HG03066 (cell line): ENCODE measurements around the gene NID2.

Experiments
- ATAC-seq: cut with Tn5 transposase; IDR thresholded peaks from one replicate; pipeline ENCODE4 v1.9.1; 2021; ENCODE audit warnings: low read depth; ENCODE audit not compliant: unreplicated experiment

The NID2 gene

GRCh38 chr14:52059649-52060048 is 9.2 kb downstream of the NID2 start:
- ATAC-seq: no peak

DNA sequence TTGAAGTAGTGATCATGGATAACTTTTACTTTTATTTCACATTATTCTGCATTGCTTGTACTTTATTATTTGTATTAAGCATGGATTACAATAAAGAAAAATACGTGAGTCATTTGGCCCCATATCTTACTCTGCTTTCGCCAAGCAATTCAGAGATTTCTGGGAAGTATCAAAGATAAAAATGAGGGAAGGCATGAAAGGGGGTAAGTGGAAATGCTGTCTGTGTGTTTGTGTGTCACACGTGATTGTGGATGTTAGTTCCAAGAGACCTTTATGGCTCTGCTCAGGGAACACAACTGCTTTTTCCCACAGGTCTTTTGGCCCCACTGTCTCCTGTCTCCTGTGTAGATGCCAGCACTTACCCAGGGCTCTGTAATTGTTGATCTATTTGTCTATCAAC is 10.5 kb downstream of the NID2 start:
- ATAC-seq: no peak

DNA sequence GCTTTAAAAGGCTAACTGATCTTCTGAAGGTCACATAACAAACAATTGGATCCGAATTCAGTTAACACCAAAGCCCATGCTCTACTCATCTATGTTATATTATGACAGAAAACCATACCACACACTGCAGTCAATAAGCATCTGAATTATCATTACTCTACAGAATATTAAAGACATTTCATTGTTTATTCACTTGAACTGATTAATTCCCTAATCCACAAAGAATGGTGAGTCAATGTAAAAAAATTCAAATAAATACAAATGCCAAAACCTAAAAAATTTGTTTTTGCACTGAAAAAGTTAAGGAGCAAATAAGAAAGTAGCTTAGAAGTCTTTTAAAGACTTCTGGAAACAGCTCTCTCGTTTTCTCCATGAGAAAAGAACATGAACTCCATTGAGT is 13.7 kb downstream of the NID2 start:
- no peak for ATAC-seq

DNA sequence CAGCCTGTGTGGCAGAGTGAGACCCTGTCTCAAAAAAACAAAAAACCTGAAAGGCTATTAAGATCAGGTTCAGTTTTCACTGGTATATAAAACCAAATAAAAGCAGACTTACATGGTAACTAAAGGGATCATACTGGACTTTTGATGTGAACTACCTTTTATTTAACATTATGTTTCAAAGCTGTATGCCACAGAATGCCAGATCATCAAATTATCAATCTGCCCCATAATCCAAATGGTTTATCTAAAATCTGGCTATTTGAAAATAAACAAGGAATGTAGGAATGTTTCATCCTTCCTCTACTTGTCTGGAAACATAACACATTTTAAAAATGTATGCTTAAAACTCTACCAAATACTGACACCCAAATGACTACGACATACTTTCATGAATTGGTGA is 14.2 kb downstream of the NID2 start:
- no peak for ATAC-seq

DNA sequence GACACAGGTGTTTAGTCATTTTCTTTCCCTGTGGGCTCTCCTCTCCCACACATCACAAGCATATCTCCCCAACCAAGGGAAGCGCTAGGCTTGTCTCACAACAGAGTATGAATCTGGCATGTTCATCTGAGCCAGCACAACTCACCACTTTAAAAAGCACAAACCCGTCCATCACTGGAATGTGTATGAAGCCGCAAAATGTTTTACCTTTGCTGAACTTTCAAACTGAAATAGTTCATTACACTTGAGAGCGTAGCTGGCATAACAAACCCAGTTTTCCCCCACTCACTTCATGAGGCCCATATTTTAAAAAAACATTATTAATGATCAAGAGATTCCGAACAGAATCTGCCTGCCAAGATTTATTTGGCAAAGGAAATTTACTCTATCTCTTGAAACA is 15.8 kb downstream of the NID2 start:
- ATAC-seq: no peak

DNA sequence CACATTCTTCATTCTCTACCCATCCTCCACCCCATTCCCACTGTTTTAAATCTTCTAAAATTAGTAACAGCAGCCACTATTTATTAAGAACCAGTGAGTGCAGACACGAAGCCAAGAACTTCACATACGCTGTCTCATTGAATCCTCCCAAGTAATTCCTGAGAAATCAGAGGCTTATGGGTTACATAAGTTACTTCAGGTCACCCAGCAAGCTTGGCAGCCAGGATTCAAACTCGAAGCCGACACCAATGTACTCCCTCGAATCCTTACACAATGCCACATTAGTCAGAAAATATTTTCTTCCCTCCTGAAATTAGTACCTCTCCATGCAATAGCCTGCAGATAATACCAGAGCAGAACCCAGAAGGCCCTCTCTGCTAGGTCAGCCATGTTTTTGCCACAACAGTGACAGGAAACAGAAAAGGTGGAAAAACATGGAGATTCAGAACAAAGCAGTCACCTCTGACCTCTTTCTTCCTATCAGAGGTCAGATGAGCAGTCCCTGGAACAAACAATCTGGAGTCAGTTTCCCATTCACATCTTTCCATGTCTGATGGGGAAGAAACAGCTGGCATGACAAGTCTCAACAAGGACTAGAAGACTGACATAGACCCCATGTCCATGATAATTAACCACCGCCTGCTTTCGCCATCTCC is 16.4 kb downstream of the NID2 start:
- ATAC-seq: no peak

DNA sequence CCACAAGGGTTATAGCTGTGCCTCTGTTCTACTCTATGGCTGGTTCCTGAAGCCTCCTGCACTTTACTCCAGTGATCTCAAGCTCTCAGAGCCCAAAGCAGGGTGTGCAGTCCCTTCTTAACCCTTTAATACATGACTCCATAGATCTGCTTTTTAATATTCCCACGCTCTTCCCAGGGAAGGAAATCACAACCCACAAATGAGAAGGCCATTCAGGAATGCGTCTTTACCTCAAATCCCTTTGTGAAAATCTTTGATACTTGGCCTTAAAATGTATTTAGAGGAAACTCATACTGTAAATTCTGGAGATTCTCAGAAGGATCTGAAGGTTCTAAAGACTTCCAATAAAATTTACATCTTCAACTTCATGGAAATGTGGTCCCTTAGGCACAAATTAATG is 17.0 kb downstream of the NID2 start:
- no peak for ATAC-seq

DNA sequence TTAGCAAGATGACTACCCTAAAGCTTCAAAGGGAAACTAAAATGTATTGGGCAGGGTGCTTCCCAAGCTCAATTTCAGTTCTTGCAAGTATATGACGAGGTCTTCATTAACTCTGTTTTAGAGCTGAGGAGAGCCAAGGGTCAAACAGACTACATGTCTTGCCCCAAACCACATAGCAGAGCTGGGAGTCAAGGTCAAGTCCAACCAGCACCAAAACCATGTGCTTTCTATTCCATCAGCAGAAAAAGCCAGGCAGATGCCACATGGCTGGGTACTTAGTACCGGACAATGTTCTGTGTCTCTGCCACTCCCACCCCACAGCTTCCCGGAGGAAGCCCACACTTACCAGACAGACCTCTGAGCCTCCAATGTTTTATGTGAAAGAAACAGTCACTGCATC is 17.6 kb downstream of the NID2 start:
- no peak for ATAC-seq

DNA sequence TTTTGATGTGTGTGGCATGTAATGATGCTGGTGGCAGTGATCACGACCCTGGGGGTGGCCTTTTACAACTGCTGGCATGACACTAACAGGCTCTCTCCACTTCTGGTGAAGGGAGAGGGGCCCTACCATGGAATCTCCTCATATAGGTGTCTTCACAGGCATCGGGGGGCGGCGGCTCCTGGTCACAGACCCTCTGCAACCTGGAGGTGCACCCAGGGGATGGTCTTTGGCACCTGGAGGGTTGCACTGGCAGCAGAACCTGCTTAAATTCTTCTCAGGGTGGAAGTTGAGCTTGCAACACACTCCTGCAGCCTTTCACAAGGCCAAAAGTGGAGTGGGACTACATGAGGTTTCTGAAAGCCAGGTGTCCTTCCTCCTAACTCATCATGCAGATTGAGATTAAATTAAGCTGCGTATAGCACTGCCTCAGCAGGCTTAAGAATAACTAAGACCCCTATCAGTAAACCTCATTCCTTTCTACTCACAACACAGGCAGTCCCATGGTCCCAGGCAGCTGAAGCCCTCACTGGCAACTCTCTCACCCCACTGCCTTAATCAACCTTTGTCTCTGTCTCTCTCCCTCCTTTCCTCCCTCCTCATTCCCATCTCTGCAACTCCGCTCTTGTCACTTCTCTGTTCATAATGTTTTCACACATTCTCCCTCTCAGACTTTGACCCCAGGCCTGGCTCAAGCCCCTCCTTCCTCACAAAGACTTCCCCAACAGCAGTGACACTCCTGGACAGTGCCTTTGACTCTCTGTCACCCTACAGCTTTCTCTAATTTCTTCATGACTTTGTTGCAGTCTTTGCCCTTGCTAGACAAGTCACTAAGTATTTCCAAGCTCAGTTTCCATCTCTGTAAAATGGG is 18.9 kb downstream of the NID2 start:
- no peak for ATAC-seq

DNA sequence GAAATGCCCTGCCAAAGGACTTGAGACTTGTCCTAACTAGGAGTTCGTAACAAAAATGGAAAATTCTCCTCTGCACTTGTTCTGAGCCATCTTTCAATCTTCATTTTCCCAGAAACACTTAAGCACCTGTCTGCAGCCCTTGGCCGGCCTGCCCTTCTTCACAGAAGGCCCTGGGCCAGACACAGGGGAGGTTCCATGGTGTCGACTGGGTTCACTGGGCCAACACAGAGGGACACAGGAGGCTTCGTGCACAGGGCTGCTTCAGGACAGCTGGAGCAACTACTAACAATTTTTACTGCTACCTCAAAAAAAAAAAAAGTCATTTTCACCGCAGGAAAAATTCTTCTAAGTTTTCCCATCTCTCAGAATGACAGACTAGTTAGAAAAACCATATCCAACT is 19.6 kb downstream of the NID2 start:
- ATAC-seq: no peak

DNA sequence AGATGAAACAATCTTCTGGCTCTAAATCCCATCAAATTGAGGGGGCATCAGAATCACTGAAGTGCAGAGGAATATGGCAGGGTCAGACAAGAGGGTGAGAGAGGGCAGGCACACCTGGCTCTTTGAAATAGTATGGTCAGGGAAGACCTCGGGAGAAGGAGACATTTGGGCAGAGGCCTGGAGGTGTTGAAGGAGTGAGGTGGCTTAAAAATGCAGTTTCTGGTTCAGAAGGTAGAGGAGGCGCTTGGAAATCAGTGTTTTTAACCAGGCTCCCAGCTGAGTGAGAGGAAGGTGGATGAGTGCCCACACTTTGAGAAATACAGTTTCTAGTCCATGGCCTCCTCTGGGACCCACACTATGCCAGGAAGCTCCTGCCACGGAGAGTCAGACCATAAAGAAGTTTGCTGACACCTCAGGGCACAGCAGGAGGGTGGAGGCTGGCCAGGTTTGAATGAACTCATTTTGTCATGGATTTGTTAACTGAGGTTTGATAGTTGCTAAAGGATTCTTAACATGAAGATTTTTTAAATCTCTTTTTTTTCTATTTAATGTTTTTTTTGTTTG is 20.1 kb downstream of the NID2 start:
- ATAC-seq: no peak

- no peak for ATAC-seq
Observed at GRCh38 chr14:52048116-52048515, 20.7 kb downstream of the NID2 start.

DNA sequence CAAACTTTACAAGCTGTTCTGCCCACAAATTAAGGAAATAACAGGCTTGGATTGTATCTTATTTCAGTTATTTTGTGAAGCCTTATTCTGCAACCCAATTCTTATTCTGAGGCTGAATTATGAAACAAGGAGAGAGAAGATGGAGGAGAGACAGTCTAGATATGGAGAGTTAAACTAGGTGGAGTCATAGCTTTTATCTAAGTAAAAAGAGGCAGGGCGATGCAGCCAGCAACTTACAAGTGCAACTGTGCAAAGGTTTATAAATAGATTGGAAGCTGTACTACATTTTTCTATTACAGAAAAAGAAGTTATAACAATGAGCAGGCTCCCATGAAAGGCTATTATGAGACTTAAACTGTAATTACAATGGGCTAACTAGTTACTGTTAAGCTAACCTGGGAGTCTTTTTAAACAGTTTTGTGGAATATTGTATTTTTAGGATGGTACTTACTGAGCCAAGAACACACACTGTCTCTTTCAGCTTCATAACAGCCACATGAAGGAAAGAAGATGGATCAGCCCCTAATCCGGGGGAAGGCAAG is 22.4 kb downstream of the NID2 start:
- ATAC-seq: no peak

DNA sequence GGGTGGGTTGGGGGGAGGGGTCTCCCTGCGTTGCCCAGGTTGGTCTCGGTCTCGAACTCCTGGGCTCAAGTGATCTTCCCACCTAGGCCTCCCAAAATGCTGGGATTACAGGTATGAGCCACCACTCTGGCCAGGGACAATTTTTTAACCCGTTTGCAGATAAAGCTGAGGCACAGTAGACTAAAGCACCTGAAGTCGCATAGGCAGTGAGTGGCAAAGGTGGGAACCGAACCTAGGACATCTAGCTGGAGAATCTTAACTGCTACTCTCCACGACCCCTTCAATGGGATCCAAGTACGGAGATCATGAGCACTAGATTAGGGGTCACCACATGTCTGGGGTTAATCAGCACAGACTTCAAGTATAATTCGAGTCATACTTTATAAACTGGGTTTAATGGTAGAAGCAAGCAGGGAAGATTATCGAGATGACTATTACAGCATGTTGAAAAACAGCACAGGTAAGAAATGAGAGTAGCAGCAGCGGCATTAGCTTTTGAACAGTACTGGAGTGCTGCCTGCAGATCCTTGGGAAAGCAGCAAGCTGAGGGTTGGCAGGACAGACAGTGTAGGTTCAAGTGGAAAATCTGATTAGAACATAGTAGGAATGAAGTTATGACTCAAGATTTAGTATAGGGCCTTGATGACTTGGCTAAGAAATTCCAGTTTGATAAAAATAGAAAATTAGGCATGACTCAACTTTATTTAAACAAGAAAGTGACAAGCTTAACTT is 23.9 kb downstream of the NID2 start:
- no peak for ATAC-seq

DNA sequence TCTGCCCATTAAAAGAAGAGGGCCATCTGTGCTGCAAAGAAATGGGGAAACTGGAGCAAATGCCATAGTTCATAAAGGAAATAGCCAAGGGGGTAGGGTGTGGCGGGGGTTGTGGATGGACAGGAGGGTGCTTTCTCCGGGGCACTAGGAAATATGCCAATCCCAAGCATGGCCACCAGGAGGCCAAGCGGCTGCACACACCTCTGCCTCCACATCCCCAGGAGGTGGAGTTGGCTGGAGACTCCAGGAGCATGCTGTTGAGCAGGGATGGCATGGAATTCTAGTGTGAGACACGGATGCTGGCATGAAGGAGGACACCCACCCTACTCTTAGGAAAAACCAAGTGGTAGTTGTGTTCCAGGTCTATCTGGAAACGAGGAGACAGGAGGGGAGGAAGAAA is 25.2 kb downstream of the NID2 start:
- no peak for ATAC-seq

DNA sequence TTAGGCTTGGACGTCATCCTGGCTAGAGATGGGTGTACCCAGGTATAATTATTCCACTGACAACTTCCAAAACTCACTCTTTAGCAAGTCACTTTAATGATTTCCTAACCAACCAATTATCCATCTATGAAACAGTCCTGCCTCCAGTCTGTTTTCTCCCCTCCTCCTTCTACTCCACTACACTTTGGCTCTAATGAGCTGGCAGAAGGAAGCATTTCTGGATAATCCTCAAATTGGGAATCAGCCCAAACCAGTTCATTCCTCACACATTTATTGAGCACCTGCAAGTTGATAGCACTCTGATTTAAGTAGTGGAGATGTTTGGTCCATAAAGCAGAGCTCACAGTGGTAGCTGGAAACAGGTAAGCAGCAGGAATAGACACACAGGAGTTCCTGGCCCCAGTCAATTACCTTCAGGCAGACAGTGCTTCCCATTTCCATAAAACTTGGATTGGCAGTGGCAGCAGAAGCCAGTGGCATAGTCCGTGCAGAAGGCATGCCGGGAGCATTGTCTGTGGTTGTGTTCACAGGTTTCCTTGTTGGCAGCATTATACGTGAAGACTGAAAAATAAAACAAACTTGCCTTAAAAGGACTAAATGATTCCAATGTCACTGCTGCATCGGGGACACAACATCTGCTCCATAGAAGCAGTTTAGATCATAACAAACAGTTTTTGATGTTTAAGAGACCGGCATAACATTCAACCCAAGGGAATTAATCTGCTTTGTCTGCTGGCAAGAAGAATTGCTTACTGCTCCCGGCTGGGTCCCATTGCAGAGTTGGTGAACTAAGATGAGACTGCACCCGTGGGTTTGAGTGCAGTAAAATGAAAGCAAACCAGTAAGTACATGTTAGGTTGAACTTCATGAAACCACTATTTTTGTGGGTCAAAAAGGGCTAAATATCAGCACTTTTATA is 26.2 kb downstream of the NID2 start:
- ATAC-seq: no peak

DNA sequence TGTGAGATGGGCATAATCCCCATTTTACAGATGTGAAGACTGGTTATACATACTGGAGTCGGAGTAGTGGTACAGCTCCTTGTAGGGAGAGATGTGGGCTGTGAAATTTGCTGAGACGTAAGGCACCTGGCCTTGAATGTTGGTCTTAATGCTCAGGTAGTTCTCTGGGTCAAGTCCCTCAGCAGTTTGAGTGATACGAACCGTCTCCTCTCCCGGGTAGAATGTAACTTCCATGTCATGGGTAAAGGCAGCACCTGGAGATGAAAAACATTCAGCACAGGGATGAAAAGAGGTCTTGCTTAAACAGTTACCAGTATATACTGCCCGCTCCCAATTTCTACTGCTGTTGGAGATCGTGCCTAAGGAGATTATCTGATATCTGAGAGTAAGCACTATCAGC is 28.3 kb downstream of the NID2 start:
- ATAC-seq: no peak

GRCh38 chr14:52039124-52039815 is 29.6 kb downstream of the NID2 start:
- ATAC-seq: no peak

DNA sequence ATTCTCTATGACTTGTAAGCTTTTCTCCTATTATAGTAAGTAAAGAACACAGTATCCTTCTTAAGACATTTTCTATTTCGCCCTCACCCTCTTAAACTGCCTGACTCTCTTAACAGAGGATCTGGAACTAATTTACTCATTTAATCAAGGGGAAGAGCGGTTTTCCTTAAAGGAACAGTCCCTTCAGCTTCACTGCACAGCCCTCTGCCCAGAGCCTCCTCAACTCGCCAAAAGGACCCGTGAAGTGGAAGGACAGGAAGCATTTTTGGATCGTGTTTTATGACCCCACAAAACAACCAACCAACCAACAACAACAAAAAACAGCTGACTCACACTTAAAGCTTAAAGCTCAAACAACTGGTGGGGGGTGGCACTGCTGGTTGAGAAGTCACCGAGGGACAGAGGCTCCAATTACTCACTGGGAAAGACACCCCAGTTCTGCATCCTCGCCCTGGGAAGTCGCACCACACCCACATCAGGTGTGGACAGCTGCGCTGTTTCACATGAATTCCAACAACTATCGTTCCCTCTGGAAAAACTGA is 35.7 kb downstream of the NID2 start:
- no peak for ATAC-seq
